Measurements from ENCODE around the gene COBL.

- no peak for TF ChIP-seq MAX (IDR thresholded peaks at IDR 0.05; ENCODE audit: insufficient read depth, insufficient read length)
- TF ChIP-seq GATA2 (IDR thresholded peaks at IDR 0.05; ENCODE audit: insufficient read depth, insufficient read length, low read depth, low read length): no peak
- TF ChIP-seq POLR2AphosphoS5 (IDR thresholded peaks at IDR 0.05; ENCODE audit: insufficient read depth, low read depth, low read length): no peak
- no peak for TF ChIP-seq CTCF (IDR thresholded peaks at IDR 0.05; ENCODE audit: extremely low read depth in 1 of 2, insufficient read depth in 1 of 2, low read depth in 1 of 2, low read length in 2 of 2)
- no peak for TF ChIP-seq EZH2 (IDR thresholded peaks at IDR 0.05; ENCODE audit: borderline replicate concordance, low read depth, low read length, severe bottlenecking)
- no peak for TF ChIP-seq JUN (IDR thresholded peaks at IDR 0.05; ENCODE audit: borderline replicate concordance, insufficient read depth, insufficient read length, low read depth)
These were observed 130.1 kb downstream of the COBL start for GRCh38 chr7:51186531-51186930.
